HG02798 (cell line): ENCODE data around the gene NFATC4.

ENCODE experiments used
- ATAC-seq: cut with Tn5 transposase; IDR thresholded peaks from one replicate; pipeline ENCODE4 v1.9.1; 2021; ENCODE audit warnings: mild to moderate bottlenecking; ENCODE audit not compliant: unreplicated experiment, poor library complexity

The NFATC4 gene

DNA sequence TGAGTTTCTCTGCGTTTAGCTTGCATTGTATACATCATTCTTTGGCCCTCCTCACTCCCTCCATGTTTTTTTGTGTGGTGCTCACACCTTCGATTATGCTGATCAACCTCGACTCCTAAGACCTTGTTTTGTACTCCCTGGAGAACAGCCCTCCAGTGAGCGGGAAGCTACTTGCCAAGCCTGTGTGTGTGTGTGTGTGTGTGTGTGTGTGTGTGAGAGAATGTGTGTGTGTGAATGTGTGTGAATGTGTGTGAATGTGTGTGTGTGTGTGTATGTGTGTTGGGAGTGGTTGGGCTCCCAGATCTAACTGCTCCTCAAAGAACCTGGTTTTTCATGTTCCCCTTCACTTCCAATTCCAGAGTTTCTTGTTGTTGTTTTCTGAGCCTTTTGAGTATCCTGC is 36.8 kb downstream of the NFATC4 start:
- no peak for ATAC-seq

DNA sequence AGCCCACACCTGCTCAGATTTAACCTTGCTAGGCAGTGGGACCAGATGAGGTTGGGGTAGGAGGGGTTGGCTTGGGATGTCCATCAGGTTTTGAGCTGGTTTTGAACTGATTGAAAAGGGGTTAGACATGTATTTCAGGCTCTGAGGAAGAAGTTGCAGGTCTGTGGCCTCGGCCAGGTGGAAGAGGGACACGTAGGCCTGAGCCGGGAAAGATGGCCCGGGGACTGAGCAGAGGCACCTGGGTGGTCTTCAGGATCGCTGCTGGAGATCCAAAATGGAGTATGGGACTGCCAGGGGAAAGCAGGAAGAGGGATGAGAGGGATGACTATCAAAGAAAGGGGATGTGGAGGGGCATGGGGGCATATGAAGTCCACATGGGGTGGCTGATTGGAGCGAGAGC is 38.4 kb downstream of the NFATC4 start:
- ATAC-seq: no peak

GRCh38 chr14:24407608-24408325 is 39.8 kb downstream of the NFATC4 start:
- ATAC-seq: no peak

- no peak for ATAC-seq
Measured at GRCh38 chr14:24408764-24409163, 40.8 kb downstream of the NFATC4 start.

GRCh38 chr14:24409192-24409591 is 41.2 kb downstream of the NFATC4 start:
- ATAC-seq: no peak

GRCh38 chr14:24409956-24410355 is 42.0 kb downstream of the NFATC4 start:
- no peak for ATAC-seq

- ATAC-seq: peak; percentile 66
Measured at GRCh38 chr14:24411443-24412389, 43.7 kb downstream of the NFATC4 start.

DNA sequence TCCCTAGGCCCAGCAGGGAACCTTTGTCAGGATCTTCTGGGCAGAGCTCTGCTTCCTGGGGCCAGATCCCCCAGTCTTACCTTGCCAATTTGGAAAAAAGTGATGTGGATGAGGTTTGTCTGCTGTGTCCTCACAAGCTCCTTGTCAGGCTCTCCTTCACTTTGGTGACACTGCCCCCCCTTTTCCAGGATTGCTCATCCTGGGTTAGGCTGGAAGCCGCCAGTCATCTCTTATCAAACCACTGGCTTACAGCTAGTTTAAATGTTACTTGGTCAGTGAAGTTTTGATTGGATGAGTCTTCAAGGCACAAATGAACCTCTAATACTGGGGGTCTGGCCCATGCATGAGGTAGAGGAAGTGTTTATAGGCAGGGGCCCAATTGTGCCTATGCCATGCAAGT is 46.1 kb downstream of the NFATC4 start:
- ATAC-seq: no peak

DNA sequence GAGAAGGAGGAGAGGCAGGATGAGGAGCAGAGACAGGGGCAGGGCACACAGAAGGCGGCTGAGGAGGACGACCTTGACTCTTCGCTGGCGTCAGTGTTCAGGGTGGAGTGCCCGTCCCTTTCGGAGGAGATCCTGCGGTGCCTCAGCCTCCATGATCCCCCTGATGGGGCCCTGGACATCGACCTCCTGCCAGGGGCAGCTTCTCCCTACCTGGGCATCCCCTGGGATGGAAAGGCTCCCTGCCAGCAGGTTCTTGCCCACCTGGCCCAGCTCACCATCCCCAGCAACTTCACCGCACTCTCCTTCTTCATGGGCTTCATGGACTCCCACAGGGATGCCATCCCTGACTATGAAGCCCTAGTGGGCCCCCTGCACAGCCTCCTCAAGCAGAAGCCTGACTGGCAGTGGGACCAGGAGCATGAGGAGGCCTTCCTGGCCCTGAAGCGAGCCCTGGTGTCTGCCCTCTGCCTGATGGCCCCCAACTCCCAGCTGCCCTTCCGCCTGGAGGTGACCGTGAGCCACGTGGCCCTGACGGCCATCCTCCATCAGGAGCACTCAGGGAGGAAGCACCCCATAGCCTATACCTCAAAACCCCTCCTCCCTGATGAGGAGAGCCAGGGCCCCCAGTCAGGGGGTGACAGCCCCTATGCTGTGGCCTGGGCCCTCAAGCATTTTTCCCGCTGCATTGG is 46.9 kb downstream of the NFATC4 start:
- no peak for ATAC-seq

DNA sequence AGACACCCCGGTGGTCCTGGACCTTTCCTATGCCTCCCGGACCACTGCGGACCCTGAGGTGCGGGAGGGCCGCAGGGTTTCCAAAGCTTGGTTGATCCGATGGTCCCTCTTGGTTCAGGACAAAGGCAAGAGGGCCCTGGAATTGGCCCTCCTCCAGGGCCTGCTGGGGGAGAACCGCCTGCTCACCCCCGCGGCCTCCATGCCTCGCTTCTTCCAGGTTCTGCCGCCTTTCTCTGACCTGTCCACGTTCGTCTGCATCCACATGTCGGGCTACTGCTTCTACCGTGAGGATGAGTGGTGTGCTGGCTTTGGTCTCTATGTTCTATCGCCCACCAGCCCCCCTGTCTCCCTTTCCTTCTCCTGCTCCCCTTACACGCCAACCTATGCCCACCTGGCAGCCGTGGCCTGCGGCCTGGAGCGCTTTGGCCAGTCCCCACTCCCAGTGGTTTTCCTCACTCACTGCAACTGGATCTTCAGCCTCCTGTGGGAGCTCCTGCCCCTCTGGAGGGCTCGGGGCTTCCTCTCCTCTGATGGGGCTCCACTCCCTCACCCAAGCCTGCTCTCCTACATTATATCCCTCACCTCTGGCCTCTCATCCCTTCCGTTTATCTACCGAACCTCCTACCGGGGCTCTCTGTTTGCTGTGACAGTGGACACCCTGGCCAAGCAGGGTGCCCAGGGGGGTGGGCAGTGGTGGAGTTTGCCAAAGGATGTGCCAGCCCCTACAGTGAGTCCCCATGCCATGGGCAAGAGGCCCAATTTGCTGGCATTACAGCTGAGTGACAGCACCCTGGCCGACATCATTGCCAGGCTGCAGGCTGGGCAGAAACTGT is 47.7 kb downstream of the NFATC4 start:
- no peak for ATAC-seq

DNA sequence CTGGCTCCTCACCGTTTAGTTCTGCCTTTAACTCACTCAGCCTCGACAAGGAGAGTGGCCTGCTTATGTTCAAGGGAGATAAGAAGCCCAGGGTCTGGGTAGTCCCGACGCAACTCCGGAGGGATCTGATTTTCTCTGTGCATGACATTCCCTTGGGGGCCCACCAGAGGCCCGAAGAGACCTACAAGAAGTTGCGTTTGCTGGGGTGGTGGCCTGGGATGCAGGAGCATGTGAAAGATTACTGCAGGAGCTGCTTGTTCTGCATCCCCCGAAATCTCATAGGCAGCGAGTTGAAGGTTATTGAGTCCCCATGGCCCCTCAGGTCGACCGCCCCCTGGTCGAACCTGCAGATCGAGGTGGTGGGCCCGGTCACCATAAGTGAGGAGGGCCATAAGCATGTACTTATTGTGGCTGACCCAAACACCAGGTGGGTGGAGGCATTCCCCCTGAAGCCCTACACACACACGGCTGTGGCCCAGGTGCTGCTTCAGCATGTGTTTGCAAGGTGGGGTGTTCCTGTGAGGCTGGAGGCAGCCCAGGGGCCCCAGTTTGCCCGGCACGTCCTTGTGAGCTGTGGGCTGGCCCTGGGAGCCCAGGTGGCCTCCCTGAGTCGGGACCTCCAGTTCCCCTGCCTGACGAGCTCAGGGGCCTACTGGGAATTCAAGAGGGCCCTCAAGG is 48.4 kb downstream of the NFATC4 start:
- ATAC-seq: no peak

GRCh38 chr14:24416932-24417619 is 49.1 kb downstream of the NFATC4 start:
- no peak for ATAC-seq

DNA sequence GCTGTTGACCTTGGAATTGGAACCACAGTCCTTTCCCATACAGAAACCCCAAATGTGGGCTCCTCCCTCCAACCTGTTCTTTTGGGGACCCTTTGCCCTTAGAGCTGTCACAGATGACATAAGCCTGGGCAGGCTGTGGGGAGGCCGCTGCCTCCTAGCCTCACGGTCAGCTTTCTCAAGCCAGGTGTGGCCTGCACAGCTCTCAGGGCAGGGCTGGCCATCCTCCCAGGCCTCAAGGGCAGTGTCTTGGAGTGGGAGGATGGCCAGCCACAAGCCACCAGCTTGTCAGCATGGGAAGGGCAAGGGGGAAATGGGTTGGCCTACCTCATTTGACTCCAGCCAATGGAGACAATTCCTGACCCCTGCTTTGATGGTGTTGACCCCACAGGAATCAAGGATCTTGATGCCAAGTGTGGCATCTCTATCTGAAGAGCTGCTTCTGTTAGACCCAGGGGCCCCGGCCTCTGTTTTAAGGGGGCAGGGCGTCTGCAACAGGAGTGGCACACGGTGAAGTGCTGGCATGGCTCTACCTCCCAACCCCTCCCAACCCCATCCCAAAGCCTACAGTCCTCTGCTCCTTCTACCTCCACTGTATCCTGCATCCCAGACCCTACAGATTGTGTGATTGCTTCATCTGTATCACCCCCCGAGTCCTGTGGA is 50.0 kb downstream of the NFATC4 start:
- ATAC-seq: no peak

GRCh38 chr14:24418492-24418873 is 50.5 kb downstream of the NFATC4 start:
- ATAC-seq: no peak

DNA sequence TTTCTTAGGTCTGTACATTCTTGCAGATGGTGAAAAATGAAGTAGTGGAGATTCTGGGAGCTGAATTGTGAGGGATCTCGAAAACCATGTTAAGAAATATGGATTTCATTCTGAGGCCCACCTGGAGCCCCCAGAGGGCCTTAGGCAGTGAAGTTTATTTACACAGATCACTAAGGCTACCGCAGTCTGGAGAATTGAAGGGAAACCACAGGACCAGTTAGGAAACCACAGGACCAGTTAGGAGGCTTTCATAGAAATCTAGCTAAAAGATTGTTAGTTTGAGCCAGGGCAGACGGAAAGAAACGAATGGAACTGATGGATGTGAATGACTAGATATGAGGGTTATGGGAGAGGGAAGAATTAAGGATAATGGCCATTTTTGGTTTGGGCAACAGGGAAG is 54.3 kb downstream of the NFATC4 start:
- ATAC-seq: no peak

- no peak for ATAC-seq
Measured at GRCh38 chr14:24422694-24423601, 55.0 kb downstream of the NFATC4 start.

DNA sequence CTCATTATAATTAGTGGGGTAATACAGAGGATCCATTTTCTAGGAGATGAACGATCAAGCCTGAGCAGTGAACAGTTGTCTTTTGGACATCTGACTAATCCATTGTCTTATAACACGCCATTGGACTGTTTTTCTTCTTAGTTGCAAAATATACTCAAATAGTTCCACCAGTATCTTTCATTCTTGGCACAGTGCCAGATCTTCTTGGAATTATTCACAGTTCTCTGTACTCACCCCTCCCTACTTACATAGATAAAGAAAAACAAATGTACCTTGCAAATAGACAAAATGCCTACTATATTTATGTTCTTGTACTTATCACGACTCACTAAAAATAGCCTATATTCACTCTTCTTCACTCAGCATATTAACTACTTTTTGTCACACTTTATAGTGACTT is 57.7 kb downstream of the NFATC4 start:
- ATAC-seq: no peak
